HL-60/S4 (cell line): ENCODE results near the gene ICE1.
"Not testable (repeated sequence)": the region's sequence is repeated elsewhere in the genome, so short reads cannot be mapped to it uniquely, and the experiment has no call there.

Experiments used
- in situ Hi-C: fragments of 300-500 bp; cut with MboI; formaldehyde crosslinking; loops from 2 replicates; pipeline ENCODE4 v1.14.3; 2022; ENCODE audit warnings: low sequenced_read_pairs

ICE1 gene

GRCh38 chr5:5421961-5422818 lies at the start of gene ICE1:
Gene ICE1, plus strand, starts transcription at chr5:5422677. Its CDS starts 239 bp downstream, at chr5:5422916.
- in situ Hi-C loops: loop anchor here (25.0 kb wide), 1 partner anchor 285 kb away; the partner anchor contains the start of gene ADAMTS16

DNA sequence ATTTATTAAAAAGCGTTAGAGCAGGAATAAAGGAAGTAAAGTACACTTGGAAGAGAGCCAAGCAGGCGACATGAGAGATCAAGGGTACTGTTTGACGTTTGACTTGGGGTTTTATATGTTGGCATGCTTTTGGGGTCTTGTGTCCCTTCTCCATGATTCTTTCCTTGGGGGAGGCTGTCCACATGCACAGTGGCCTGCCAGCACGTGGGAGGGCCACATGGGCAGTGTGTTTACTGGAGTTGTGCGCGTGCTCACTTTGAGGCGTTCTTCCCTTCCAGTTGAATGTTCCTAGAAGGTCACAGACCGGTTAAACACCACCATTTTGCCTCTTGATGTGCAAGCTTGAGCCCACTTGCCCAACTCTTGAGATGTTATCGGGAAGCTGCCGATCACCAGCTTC lies 49.5 kb upstream of the ICE1 start:
- in situ Hi-C loops: no loop called here

DNA sequence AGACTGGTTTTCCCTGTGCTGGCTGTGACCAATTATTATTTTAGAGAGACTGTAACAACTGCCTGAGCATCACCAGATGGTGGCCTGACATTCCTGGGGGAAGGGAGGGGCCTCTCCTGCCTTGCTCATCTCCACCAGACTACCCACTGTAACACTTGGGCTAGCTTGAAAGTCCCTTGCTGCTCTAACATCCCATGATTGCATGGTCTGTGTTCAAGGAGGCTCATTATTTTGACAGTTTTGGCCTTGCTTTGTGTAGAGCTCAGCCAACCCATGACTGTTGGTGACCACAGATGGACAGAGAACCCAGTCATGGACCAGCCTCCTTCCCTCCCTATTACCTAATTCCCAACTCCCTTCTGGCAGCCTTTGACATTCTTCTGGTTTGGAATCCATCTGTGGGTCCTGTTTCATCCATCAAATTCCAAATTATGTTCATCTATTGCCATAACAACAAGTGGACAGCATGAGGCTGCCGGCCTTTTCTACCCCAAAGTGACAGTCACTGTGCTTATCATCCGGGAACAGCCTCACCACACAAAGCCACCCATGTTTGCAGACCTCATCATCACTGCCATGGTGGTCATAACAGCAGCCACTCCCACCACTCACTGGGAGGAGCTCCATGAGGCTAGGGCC lies 49.0 kb upstream of the ICE1 start:
- in situ Hi-C loops: no loop called here

- in situ Hi-C loops: no loop called here
Measured at GRCh38 chr5:5374009-5374715, 48.3 kb upstream of the ICE1 start.

DNA sequence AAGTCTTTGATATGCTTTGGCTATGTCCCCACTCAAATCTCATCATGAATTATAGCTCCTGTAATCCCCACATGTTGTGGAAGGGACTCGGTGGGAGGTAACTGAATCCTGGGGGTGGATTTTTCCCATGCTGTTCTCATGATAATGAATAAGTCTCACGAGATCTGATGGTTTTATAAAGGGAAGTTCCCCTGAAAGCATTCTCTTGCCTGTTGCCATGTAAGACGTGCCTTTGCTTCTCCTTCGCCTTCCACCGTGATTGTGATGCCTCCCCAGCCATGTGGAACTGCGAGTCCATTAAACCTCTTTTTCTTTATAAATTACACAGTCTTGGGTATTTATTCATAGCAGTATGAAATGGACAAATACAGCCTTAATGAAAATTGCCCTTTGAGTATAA lies 44.7 kb upstream of the ICE1 start:
- in situ Hi-C loops: no loop called here

DNA sequence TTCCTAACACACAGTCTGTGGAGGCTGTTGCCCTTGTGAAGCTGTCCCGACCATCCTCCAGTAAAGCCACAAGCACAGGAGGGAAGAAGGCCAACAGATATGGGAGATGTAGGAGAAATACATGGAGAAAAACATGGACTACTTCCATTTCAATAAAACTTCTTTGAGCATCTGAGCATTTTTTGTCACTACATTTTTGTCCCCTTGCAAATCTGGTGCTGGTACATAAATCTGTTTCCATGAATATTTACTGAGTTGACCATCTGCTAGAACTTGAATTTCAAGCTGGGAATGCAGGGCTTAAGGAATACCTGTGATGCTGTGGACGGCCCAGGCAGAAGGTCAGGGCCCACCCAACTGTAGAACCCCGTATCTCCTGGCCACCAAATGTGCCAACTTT lies 43.9 kb upstream of the ICE1 start:
- in situ Hi-C loops: no loop called here

DNA sequence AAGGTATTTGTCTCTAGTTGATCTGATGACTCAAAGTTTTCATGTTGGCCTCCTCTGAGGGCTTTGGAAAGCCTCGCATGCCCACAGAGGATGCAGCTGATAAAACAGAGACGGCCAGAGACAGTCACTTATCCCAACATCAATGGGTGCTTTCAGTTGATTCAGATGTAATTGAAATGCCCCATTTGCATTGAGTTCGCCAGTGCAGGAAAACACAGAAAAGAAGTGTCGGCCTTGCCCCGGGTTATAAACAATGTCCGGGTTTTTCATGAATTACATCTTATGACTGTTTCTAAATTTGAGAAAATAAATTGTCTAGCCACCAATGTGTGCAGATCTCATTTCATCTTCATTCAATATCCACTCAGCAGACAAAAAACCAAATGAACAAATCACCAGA lies 42.2 kb upstream of the ICE1 start:
- in situ Hi-C loops: no loop called here

GRCh38 chr5:5381310-5381913 lies 41.1 kb upstream of the ICE1 start:
- in situ Hi-C loops: no loop called here

DNA sequence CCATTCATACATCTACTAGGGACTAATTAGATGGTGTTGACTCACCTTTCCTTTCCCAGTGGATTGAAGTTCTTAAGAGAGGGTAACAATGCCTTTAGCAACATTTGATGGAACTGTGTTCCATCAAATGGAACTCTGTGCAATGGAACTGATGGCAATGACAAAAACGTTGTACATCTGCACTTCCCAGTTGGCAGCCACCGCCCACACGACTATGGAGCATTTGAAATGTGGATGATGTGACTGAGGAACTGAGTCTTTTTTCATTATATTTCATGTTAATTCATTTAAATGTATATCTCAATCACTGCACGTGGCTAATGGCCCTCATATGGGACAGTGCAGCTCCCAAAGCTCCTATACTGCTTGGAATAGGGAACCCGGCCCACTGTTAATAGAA lies 39.0 kb upstream of the ICE1 start:
- in situ Hi-C loops: no loop called here

DNA sequence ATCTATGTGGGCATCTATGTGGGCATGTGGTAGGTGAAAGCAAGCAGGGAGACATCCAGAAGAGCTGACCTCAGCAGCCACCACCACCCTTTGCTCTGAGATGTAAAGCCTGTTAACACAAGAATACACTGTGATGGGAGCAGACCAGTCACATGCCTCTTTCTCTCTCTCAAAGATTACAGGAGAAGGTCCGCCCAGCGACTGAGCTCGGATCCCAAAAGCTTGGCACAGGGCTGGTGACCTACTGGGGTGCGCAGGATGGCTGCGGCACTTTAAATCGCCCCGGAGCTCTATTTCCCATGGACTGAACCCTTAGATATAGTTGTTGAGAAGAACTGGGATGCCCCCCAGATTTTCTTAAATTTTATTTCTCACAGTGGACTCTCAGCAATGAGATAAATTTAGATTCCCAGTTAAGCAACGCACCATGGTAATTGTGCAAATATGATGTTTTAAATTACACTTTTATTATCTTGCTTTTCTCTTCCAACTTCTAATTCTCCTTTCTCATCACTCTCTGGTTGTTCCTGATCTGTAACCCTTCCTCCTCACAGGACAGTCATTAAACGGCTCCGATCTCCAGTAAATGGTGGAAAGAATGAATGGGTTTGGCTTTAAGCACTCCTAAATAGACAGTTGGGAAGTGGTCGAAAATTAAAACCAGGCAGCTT lies 37.7 kb upstream of the ICE1 start:
- in situ Hi-C loops: no loop called here

DNA sequence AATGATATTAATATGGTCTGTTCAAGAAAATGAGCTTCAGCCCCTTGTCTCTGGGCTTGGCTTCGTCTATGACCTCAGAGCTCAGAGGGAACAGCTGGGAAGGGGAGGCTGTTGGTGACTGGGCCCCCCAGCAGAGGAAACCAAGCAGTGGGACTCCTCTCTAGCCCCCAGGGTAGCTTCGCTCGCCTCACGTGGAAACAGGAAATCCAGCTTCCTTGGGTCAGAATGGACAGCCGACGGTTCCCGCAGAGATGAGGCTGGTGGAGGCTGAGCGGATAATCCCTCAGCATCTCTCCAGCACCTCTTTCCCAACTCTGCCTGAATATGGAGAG lies 37.2 kb upstream of the ICE1 start:
- in situ Hi-C loops: no loop called here

DNA sequence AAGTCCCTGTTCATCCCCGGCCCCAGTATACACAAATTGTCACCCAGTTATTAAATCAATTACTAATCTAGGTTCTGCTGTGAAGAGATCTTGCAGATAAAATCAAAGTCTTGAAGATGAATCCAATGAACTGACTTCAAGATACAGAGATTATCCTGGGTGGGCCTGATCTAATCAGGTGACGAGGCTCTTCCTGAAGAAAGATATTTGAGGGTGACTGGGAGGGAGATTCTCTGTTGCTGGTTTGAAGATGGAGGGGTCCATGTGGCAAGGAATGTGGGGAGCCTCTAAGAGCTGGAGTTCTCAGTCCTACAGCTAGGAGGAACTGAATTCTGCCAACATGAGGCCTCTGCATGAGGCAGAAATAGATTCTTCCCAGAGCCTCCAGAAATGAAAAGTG lies 36.1 kb upstream of the ICE1 start:
- in situ Hi-C loops: no loop called here

- in situ Hi-C loops: no loop called here
Measured at GRCh38 chr5:5387192-5387591, 35.3 kb upstream of the ICE1 start.

DNA sequence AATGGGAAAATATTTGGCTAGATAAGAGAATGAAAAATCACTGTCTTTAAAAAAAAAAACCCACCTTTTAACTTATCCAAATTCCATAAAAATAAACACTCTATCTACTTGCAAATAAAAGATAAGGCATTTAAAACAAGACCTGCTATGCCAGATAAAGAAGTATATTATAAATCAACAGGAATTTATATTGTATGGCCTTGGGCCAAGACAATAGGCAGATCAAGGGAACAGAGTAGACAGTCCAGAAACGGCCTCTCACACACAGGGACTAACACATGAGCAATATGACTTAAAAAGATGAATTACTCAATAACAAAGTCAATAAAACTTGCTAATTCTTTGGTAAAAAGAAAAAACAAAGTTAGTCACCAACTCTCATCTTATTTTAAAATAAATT lies 34.7 kb upstream of the ICE1 start:
- in situ Hi-C loops: no loop called here

DNA sequence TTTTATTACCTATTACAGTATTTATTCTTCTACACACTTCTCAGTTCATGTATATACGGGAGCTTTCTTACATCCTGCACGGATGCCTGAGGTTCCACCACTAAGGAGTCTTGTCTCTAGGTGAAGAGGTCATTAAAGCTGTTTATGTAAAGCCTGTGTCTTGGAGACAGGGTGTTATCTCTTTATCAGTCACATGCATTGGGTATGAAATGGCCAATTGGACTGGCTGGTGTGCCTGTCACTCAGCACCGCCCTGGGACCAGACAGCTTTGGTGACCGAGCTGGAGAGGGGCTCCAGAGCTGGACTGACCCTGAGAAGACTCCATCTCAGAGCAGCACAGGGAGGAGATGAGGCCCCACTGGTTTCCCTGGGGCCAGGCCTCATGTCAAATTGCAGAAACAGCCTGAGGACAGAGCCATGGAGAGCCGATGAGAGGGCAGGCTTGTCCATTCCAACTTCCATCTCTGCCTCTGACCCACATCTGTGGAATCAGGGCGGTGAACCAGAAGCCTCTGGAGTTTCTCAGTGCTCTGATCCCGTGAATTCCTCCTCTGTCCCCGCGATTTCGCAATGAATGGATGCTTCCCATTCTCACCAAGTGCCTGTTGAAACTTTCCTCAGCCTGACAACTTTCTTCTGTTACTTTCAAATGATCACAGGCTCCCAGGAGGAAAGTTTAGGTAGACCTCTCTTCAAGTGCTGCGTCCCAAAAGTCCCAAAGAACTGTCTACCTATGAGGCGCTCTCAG lies 32.2 kb upstream of the ICE1 start:
- in situ Hi-C loops: not testable (repeated sequence)

GRCh38 chr5:5392504-5392903 lies 30.0 kb upstream of the ICE1 start:
- in situ Hi-C loops: not testable (repeated sequence)

DNA sequence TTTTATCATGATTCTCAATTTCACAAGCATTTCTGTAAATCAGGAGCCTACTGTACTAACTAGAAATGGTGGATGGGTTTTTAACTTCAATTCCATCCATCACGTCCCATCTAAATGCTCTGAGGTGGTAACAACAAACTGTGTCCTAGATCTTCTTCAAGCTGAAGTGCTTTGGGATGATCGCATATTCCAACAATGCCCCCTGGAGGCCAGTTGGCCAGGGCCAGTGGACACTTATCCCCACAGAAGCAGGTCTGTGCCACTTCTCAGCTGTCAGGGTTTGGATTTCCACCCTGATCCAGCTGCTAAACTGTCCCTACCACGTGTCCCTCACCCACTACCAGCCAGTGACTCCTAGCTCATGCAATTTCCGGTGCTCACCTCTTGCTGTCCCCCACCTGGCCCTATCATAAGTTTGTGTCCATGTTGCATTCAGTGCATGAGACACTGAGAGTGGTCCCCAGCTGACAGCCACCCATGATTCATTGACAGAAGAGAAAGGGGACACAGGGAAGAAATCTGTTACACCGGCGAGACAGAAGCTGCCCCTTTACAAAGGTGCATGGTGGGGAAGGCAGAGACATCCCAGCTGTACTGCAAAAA lies 28.0 kb upstream of the ICE1 start:
- in situ Hi-C loops: not testable (repeated sequence)

- in situ Hi-C loops: not testable (repeated sequence)
Measured at GRCh38 chr5:5395093-5395492, 27.4 kb upstream of the ICE1 start.

GRCh38 chr5:5398071-5398470 lies 24.4 kb upstream of the ICE1 start:
- in situ Hi-C loops: no loop called here

GRCh38 chr5:5401095-5401494 lies 21.4 kb upstream of the ICE1 start:
- in situ Hi-C loops: loop anchor here (25.0 kb wide), 1 partner anchor 264 kb away; the partner anchor contains the start of gene ADAMTS16
